GM23248 (cell line): ENCODE measurements around the gene FBXO24.

Source experiments
- EZH2 ChIP-seq: fragments of 200-600 bp; sonication (generic); IDR thresholded peaks from 2 replicates; pipeline ENCODE4 v1.6.1; 2018; ENCODE audit warnings: antibody characterized with exemption, mild to moderate bottlenecking; ENCODE audit not compliant: insufficient read depth, poor library complexity, severe bottlenecking
- EZH2phosphoT487 ChIP-seq: fragments of 200-600 bp; sonication (generic); IDR thresholded peaks from 2 replicates; pipeline ENCODE4 v1.6.1; 2018; ENCODE audit warnings: antibody characterized with exemption, moderate library complexity, mild to moderate bottlenecking, low read depth; ENCODE audit not compliant: insufficient read depth

- TF ChIP-seq EZH2, result no peak
- TF ChIP-seq EZH2phosphoT487, result no peak
Observed at GRCh38 chr7:100580466-100581283, 5.5 kb upstream of the FBXO24 start.
